HEK293T (cell line): Measurements from ENCODE around the gene BACH2.

Source experiments
- CTCF ChIA-PET: fragments of 350-600 bp; formaldehyde crosslinking; extraction: SDS; loops from one replicate; lab custom pipeline; 2021; ENCODE audit warnings: antibody characterized with exemption, inconsistent platforms; lab: Yijun Ruan, JAX
- POLR2A ChIA-PET: fragments of 350-600 bp; formaldehyde crosslinking; extraction: SDS; loops from one replicate; lab custom pipeline; 2020; ENCODE audit warnings: antibody characterized with exemption, inconsistent platforms; lab: Yijun Ruan, JAX
- DNase-seq: peaks from one replicate; pipeline ENCODE4 v3.0.0; 2012; ENCODE audit warnings: mixed read lengths; ENCODE audit errors: extremely low spot score
- ARNT ChIP-seq: fragments of 450-650 bp; IDR thresholded peaks from 2 replicates; pipeline ENCODE4 v1.6.1; 2017; ENCODE audit warnings: mild to moderate bottlenecking
- BHLHE40 ChIP-seq: fragments of 450-650 bp; IDR thresholded peaks from 2 replicates; pipeline ENCODE4 v1.6.1; 2016; ENCODE audit warnings: mild to moderate bottlenecking, moderate library complexity, borderline replicate concordance
- CTBP1 ChIP-seq: fragments of 450-650 bp; IDR thresholded peaks from 2 replicates; pipeline ENCODE4 v1.6.1; 2016; ENCODE audit warnings: borderline replicate concordance
- ELF4 ChIP-seq: fragments of 450-650 bp; IDR thresholded peaks from 2 replicates; pipeline ENCODE4 v1.6.1; 2017; ENCODE audit warnings: antibody characterized with exemption
- FOXA1 ChIP-seq: fragments of 450-650 bp; IDR thresholded peaks from 2 replicates; pipeline ENCODE4 v1.6.1; 2016; ENCODE audit warnings: mild to moderate bottlenecking
- FOXK2 ChIP-seq: fragments of 450-650 bp; IDR thresholded peaks from 2 replicates; pipeline ENCODE4 v1.6.1; 2016; ENCODE audit warnings: mild to moderate bottlenecking
- FOXM1 ChIP-seq: fragments of 450-650 bp; IDR thresholded peaks from 2 replicates; pipeline ENCODE4 v1.6.1; 2017; ENCODE audit warnings: mild to moderate bottlenecking, borderline replicate concordance
- HDGF ChIP-seq: fragments of 450-650 bp; IDR thresholded peaks from 2 replicates; pipeline ENCODE4 v1.6.1; 2017; ENCODE audit warnings: antibody characterized with exemption, borderline replicate concordance
- L3MBTL2 ChIP-seq: fragments of 450-650 bp; conservative IDR thresholded peaks from 2 replicates; pipeline ENCODE4 v1.6.1; 2016; ENCODE audit warnings: mild to moderate bottlenecking
- LEF1 ChIP-seq: fragments of 450-650 bp; IDR thresholded peaks from 2 replicates; pipeline ENCODE4 v1.6.1; 2017; ENCODE audit warnings: mild to moderate bottlenecking, borderline replicate concordance
- NFRKB ChIP-seq: fragments of 450-650 bp; IDR thresholded peaks from 2 replicates; pipeline ENCODE4 v1.6.1; 2016; ENCODE audit warnings: mild to moderate bottlenecking, moderate library complexity
- PKNOX1 ChIP-seq: fragments of 450-650 bp; IDR thresholded peaks from 2 replicates; pipeline ENCODE4 v1.6.1; 2016
- SP1 ChIP-seq: fragments of 450-650 bp; IDR thresholded peaks from 2 replicates; pipeline ENCODE4 v1.6.1; 2017
- SUZ12 ChIP-seq: fragments of 450-650 bp; IDR thresholded peaks from 2 replicates; pipeline ENCODE4 v1.6.1; 2016; ENCODE audit warnings: mild to moderate bottlenecking
- TARDBP ChIP-seq: fragments of 450-650 bp; IDR thresholded peaks from 2 replicates; pipeline ENCODE4 v1.6.1; 2016
- ZNF384 ChIP-seq: fragments of 450-650 bp; IDR thresholded peaks from 2 replicates; pipeline ENCODE4 v1.6.1; 2016

BACH2 gene

DNA sequence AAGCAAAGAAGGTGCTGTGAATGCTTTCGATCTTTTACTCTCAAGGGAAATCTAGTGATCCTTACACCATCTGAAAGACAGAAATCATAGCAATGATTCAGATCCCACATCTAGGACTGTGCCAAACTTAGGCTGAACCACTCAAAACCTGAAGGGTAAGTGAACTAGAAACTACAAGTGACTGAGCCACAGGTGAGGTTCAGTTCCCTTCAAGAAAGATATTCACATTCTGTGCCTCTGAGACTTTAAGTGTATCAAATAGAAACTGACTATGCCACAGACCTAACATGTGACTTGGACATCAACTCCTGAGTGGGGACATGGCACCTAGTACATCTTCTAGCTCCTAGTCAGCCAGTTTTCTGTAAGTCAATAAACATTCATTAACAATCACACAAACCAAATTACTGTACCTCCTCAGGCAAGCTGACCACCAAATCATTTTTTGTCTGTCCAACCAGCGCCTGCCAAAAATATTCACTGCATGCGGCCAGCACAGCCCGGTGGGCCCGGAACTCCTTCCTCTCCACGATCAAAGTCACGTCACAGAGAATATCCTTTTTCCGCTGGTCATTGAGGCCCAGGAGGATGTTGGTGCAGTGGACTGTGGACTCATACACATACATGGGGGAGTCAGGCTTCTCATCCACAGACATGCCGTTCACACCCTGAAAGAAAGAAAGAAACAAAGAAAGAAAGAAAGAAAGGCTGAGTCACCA is 288.3 kb downstream of the BACH2 start:
- POLR2A ChIA-PET: no interaction called here
- no peak for DNase-seq
- CTCF ChIA-PET: no interaction called here
- no peak for TF ChIP-seq SUZ12
- TF ChIP-seq HDGF: no peak
- TF ChIP-seq ZNF384: no peak
- no peak for TF ChIP-seq FOXM1
- no peak for TF ChIP-seq SP1
- TF ChIP-seq ARNT: no peak

DNA sequence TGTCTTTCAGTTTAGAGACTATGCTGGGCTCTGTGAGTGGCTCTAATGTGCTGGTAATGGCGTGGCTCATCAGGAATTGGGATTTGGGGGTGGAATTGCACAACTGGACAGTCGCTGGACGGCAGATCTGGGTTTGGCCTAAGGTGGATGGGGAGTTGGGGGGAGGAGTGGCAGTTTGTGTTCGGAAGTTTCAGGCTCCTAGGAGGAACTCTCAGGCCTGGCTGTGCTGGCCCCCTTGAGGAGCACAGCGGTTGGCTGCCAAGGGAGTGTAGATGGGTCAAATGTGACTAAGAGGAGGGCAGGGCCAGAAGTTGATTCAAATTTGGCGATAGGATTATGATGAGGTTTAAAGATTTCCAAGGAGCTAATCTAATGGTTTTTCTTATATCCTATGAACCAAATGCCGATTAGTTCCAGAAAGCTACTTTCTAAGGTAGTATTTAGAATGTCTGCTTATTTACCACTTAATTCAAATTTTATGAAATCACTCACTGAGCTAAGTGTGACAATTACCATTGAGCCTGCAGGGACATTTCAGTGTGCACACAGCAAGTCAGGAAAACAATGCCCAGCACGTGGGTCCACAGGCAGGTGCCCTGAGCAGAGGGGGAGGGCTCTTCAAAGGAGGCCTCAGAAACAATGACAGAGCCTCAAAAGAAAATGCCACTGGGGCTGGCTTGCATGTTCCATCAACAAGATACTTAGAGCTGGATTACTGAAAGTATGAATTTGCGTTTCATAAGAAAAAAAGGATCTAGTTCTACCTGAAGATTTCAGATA is 291.4 kb downstream of the BACH2 start:
- POLR2A ChIA-PET: no interaction called here
- no peak for TF ChIP-seq HDGF
- TF ChIP-seq PKNOX1: no peak
- no peak for TF ChIP-seq L3MBTL2
- DNase-seq: no peak
- CTCF ChIA-PET: no interaction called here

- TF ChIP-seq PKNOX1 (no peak), ZNF384 (no peak), L3MBTL2 (no peak), FOXA1 (no peak), BHLHE40 (no peak), SUZ12 (no peak), FOXK2 (no peak), CTBP1 (no peak), HDGF (no peak), TARDBP (no peak), SP1 (no peak), ELF4 (no peak), ARNT (no peak)
- POLR2A ChIA-PET: no interaction called here
- DNase-seq: no peak
Measured at GRCh38 chr6:90004511-90004910, 292.1 kb downstream of the BACH2 start.

DNA sequence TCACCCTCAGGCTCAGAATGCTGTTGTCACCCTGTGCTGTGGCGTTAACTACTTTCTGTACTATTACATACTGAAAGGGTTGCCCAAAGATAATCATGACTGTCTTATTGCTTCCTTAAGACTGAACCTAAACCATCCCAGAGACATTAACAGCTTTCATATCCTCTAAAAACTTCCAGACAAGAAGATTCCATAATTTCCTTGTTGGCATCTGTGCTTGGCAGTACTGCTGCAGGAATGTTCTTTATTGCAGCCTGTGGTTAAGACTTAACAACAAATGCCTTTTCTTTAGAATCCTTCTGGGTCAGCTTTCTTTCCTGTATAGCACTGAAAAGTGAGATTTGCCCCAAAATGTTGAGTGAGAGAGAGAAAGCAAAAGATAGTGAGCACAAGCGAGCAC is 292.7 kb downstream of the BACH2 start:
- DNase-seq: no peak
- ChIA-PET CTCF (no interaction called here), POLR2A (no interaction called here)
- no peak for TF ChIP-seq FOXA1
- TF ChIP-seq CTBP1: no peak
- no peak for TF ChIP-seq ARNT
- TF ChIP-seq SP1: no peak
- TF ChIP-seq LEF1: no peak
- no peak for TF ChIP-seq FOXM1
- no peak for TF ChIP-seq HDGF
- TF ChIP-seq ELF4: no peak
- TF ChIP-seq PKNOX1: no peak
- no peak for TF ChIP-seq TARDBP
- no peak for TF ChIP-seq BHLHE40
- TF ChIP-seq FOXK2: no peak
- TF ChIP-seq SUZ12: no peak
- TF ChIP-seq L3MBTL2: no peak
- no peak for TF ChIP-seq ZNF384
- TF ChIP-seq NFRKB: no peak

More at GRCh38 chr6:90004511-90004910, 292.1 kb downstream of the BACH2 start:
- CTCF ChIA-PET: no interaction called here

DNA sequence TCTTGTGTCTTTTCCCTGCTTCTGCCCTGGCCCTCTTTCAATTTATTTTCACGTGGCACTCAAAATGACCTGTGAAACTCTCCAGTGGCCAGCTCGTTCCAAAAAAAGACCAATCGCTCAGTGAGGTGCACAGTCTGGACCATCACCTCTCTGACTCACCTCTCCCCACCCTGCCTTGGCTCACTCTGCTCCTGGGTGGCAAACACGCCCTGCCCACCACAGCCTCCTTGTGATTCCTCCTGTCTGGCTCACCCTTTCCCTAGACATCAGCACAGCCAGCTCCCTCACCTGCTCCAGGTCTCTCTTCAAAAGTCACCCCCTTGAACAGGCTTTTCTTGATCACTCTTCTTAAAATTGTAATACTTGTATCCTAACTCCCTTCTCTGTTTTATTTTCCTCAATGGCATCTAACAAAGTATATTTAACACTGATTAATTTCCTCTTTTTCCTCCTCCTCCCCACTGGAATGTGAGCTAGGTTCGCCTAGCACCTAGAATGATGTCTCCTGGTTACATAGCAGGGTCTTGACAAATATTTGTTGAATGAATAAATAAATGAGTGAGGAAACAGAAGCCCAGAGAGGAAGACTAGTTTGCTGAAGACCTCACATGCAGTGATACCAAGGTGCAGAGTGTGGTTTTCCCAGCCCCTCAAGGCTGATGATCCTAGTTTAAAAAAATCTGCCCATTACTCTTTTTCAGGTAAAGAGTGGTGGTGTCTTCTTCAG is 293.4 kb downstream of the BACH2 start:
- DNase-seq: no peak
- POLR2A ChIA-PET: no interaction called here
- no peak for TF ChIP-seq BHLHE40
- no peak for TF ChIP-seq FOXA1
- no peak for TF ChIP-seq CTBP1
- no peak for TF ChIP-seq LEF1
- no peak for TF ChIP-seq ARNT
- TF ChIP-seq SP1: no peak
- no peak for TF ChIP-seq ELF4
- TF ChIP-seq NFRKB: no peak
- TF ChIP-seq FOXK2: no peak
- TF ChIP-seq PKNOX1: no peak
- TF ChIP-seq TARDBP: no peak
- TF ChIP-seq FOXM1: no peak
- TF ChIP-seq SUZ12: no peak
- TF ChIP-seq HDGF: no peak
- TF ChIP-seq L3MBTL2: no peak
- CTCF ChIA-PET: no interaction called here
